WI38 (cell line): Measurements from ENCODE around the gene PLA2G2A.
"Not testable (repeated sequence)": the region's sequence is repeated elsewhere in the genome, so short reads cannot be mapped to it uniquely, and the experiment has no call there.

Experiments
- H3K4me3 ChIP-seq: 2 replicates; pipeline ENCODE4 v1.5.1; 2011; ENCODE audit warnings: low read depth, mild to moderate bottlenecking, control low read depth, low read length
- CTCF ChIP-seq: IDR thresholded peaks from 2 replicates; pipeline ENCODE4 v1.5.1; 2012; ENCODE audit warnings: low read depth, mild to moderate bottlenecking, control low read depth, low read length

The PLA2G2A gene

GRCh38 chr1:19932866-19933265 lies 46.6 kb downstream of the PLA2G2A start:
- H3K4me3 ChIP-seq: no peak overlapping the region
- no peak for TF ChIP-seq CTCF

GRCh38 chr1:19927130-19927421 lies 52.3 kb downstream of the PLA2G2A start:
- not testable (repeated sequence) for H3K4me3 ChIP-seq

GRCh38 chr1:19926296-19927129 lies 52.9 kb downstream of the PLA2G2A start:
- TF ChIP-seq CTCF: no peak
- no peak overlapping the region for H3K4me3 ChIP-seq
